Hepatocyte (in vitro differentiated cells): ENCODE results near the gene PTPN4. TPM values are rescaled to one million over a fixed set of nuclear protein-coding genes. Genes with fewer than 3 reads are reported as not detected.
A peak's percentile ranks its signal among the peaks of the same experiment; 100 is the strongest.

Source experiments
- DNase-seq: peaks from one replicate; pipeline ENCODE4 v3.0.0-alpha.2; 2016; ENCODE audit warnings: low spot score
- H2AFZ ChIP-seq: fragments of 200-600 bp; sonication (generic); 2 replicates; pipeline ENCODE4 v1.6.0; 2016; ENCODE audit warnings: antibody characterized with exemption, mild to moderate bottlenecking
- H3K27ac ChIP-seq: fragments of 200-600 bp; sonication (generic); 2 replicates; pipeline ENCODE4 v1.5.1; 2016; ENCODE audit warnings: mild to moderate bottlenecking
- H3K27me3 ChIP-seq: fragments of 200-600 bp; sonication (generic); 2 replicates; pipeline ENCODE4 v1.6.1; 2016
- H3K36me3 ChIP-seq: fragments of 200-600 bp; sonication (generic); replicated peaks from 2 replicates; pipeline ENCODE4 v1.5.1; 2016; ENCODE audit warnings: low read depth; ENCODE audit not compliant: insufficient read depth
- H3K4me1 ChIP-seq: fragments of 200-600 bp; sonication (generic); 2 replicates; pipeline ENCODE4 v1.5.1; 2016; ENCODE audit warnings: mild to moderate bottlenecking, moderate library complexity; ENCODE audit not compliant: insufficient read depth
- H3K4me2 ChIP-seq: fragments of 200-600 bp; sonication (generic); 2 replicates; pipeline ENCODE4 v1.6.0; 2016
- H3K4me3 ChIP-seq: fragments of 200-600 bp; sonication (generic); 2 replicates; pipeline ENCODE4 v1.5.1; 2016; ENCODE audit warnings: mild to moderate bottlenecking
- H3K79me2 ChIP-seq: fragments of 200-600 bp; sonication (generic); 2 replicates; pipeline ENCODE4 v1.6.0; 2017; ENCODE audit warnings: mild to moderate bottlenecking
- H3K9me2 ChIP-seq: fragments of 200-600 bp; sonication (generic); replicated peaks from 2 replicates; pipeline ENCODE4 v1.6.0; 2017; ENCODE audit warnings: mild to moderate bottlenecking; ENCODE audit not compliant: insufficient read depth
- H3K9me3 ChIP-seq: fragments of 200-600 bp; sonication (generic); 2 replicates; pipeline ENCODE4 v1.5.1; 2016; ENCODE audit warnings: low read depth, mild to moderate bottlenecking
- H4K20me1 ChIP-seq: fragments of 200-600 bp; sonication (generic); 2 replicates; pipeline ENCODE4 v1.6.0; 2016; ENCODE audit warnings: mild to moderate bottlenecking; ENCODE audit not compliant: insufficient read depth, poor library complexity, severe bottlenecking
- CTCF ChIP-seq: fragments of 200-600 bp; sonication (generic); IDR thresholded peaks from 2 replicates; pipeline ENCODE4 v1.5.1; 2016; ENCODE audit warnings: antibody characterized with exemption, mild to moderate bottlenecking; ENCODE audit not compliant: poor library complexity
- EZH2 ChIP-seq: fragments of 200-600 bp; sonication (generic); IDR thresholded peaks from 2 replicates; pipeline ENCODE4 v1.6.1; 2016; ENCODE audit warnings: antibody characterized with exemption, mild to moderate bottlenecking, borderline replicate concordance
- EZH2phosphoT487 ChIP-seq: fragments of 200-600 bp; sonication (generic); IDR thresholded peaks from one replicate; pipeline ENCODE4 v1.6.1; 2018; ENCODE audit warnings: antibody characterized with exemption, mild to moderate bottlenecking, low read depth, moderate library complexity; ENCODE audit not compliant: unreplicated experiment, severe bottlenecking
- WGBS: methylation state at CpG from one replicate; pipeline ENCODE4 v1.1.6; 2016; ENCODE audit warnings: low lambda C conversion rate; ENCODE audit errors: missing lambda C conversion rate; 5-methylcytosine and 5-hydroxymethylcytosine counted together
- polyA plus RNA-seq: library from polyadenylated mRNA; unstranded; fragments of >200 nt; fragmentation: Nextera tagmentation; extraction: Ambion mirVana; gene quantifications from 2 replicates; pipeline ENCODE4 v1.2.1, GENCODE V29; 2016
- total RNA-seq: library from RNA; depleted of rRNA; stranded (reverse); fragments of >200 nt; gene quantifications from 2 replicates; pipeline ENCODE4 v1.2.3, GENCODE V29; 2014

The PTPN4 gene
- total and polyA plus RNA-seq, 2 experiments from 2014 or later: 9.2 to 15.5 TPM

GRCh38 chr2:119871725-119872124 lies 112.0 kb downstream of the PTPN4 start:
- Histone ChIP-seq H4K20me1 (no peaks in the 10 kb centered on the region), H3K9me3 (no peaks in the 10 kb centered on the region), H3K36me3 (no peaks in the 10 kb centered on the region), H3K4me1 (no peaks in the 10 kb centered on the region), H2AFZ (no peak overlapping the region), H3K79me2 (peaks cover 7% of the 10 kb centered on the region), H3K9me2 (no peaks in the 10 kb centered on the region), H3K4me3 (no peak overlapping the region), H3K27me3 (no peaks in the 10 kb centered on the region), H3K27ac (no peak overlapping the region), H3K4me2 (no peak overlapping the region)
- no peak for DNase-seq
- 95% methylated on average over 3 of the region's 3 CpGs for WGBS
- TF ChIP-seq EZH2phosphoT487: no peak
- TF ChIP-seq EZH2: no peak
- TF ChIP-seq CTCF: no peak

GRCh38 chr2:119873350-119874315 lies 113.9 kb downstream of the PTPN4 start:
- no peaks in the 10 kb centered on the region for H4K20me1 ChIP-seq
- H3K4me3 ChIP-seq: no peak overlapping the region
- peak; percentile 7 for DNase-seq
- no peaks in the 10 kb centered on the region for H3K36me3 ChIP-seq
- no peak overlapping the region for H2AFZ ChIP-seq
- no peaks in the 10 kb centered on the region for H3K9me3 ChIP-seq
- no peak for TF ChIP-seq EZH2
- no peak for TF ChIP-seq EZH2phosphoT487
- no peak for TF ChIP-seq CTCF
- no peaks in the 10 kb centered on the region for H3K4me1 ChIP-seq
- H3K27ac ChIP-seq: no peak overlapping the region
- no peaks in the 10 kb centered on the region for H3K9me2 ChIP-seq
- no peaks in the 10 kb centered on the region for H3K27me3 ChIP-seq
- 32% methylated on average over 4 of the region's 4 CpGs for WGBS
- peak overlapping the region; percentile 13 for H3K4me2 ChIP-seq
- peaks cover 7% of the 10 kb centered on the region for H3K79me2 ChIP-seq

- H3K79me2 ChIP-seq: peaks cover 7% of the 10 kb centered on the region
- no peaks in the 10 kb centered on the region for H3K36me3 ChIP-seq
- no peaks in the 10 kb centered on the region for H3K4me1 ChIP-seq
- no peaks in the 10 kb centered on the region for H3K27me3 ChIP-seq
- H3K9me3 ChIP-seq: no peaks in the 10 kb centered on the region
- no peaks in the 10 kb centered on the region for H4K20me1 ChIP-seq
- no peak for TF ChIP-seq EZH2
- TF ChIP-seq EZH2phosphoT487: no peak
- no peak for TF ChIP-seq CTCF
- H3K4me3 ChIP-seq: no peak overlapping the region
- no peaks in the 10 kb centered on the region for H3K9me2 ChIP-seq
- DNase-seq: no peak
- H2AFZ ChIP-seq: no peak overlapping the region
- no peak overlapping the region for H3K27ac ChIP-seq
- no peak overlapping the region for H3K4me2 ChIP-seq
Observed at GRCh38 chr2:119879502-119879901, 119.8 kb downstream of the PTPN4 start.
